Activated CD4-positive, CD25-positive, alpha-beta regulatory T cell (primary cell): ENCODE measurements around the gene CTDP1.

Source experiments
- DNase-seq, 4 experiments: peaks; one replicate each; lab custom pipeline; 2025; lab: John Stamatoyannopoulos, UW

CTDP1 gene

DNA sequence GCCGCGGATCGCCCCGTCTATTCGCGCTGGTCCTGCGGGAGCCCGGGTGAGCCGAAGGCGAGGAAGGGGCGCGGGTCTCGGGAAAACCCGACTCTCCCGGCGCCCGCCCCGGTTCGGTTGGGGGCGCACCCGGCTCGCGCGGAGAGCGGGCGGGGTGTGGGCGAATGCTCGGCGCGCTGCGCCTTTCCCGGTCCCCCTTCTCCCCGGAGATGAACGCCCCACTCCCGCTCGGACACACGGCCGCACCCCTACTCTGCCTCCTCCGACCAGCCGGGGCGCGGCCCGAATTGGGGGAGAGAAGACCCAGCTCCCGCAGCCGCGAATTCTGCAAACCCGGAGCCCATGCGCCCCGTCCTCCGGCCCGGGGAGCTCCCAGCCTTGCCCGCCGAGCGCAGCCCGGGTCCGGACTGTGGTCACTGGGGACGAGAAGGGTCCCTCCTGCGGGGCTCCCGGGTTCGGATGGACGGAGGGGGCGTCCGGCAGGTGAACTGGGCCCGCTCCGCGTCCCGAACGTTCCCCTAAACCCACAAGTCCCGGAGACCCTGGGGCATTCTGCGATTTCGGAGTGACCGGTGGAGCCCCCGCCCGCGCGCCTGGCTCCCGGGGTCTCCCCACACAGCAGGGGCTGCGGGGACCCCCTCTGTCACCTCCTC, 118.9 kb downstream of the CTDP1 start:
- DNase-seq: no peak

DNA sequence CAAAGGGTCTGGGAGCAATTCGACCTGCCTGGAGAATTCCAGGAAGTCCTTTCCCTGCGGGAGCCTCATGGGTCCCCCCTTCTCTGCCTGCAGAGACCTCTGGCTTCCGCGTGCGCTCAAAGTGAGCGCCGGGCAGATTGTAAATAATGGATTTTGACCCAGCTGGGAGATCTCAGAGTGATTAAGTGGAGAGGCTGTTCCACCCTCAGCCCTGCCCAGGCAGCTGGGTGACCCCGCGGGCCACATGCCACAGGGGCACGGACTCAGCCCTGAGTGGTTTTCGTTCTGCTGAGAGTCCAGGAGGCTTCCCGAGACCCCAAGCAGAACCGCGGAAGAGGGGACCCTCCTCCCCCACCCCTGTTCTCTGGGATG, 119.4 kb downstream of the CTDP1 start:
- no peak for DNase-seq

DNA sequence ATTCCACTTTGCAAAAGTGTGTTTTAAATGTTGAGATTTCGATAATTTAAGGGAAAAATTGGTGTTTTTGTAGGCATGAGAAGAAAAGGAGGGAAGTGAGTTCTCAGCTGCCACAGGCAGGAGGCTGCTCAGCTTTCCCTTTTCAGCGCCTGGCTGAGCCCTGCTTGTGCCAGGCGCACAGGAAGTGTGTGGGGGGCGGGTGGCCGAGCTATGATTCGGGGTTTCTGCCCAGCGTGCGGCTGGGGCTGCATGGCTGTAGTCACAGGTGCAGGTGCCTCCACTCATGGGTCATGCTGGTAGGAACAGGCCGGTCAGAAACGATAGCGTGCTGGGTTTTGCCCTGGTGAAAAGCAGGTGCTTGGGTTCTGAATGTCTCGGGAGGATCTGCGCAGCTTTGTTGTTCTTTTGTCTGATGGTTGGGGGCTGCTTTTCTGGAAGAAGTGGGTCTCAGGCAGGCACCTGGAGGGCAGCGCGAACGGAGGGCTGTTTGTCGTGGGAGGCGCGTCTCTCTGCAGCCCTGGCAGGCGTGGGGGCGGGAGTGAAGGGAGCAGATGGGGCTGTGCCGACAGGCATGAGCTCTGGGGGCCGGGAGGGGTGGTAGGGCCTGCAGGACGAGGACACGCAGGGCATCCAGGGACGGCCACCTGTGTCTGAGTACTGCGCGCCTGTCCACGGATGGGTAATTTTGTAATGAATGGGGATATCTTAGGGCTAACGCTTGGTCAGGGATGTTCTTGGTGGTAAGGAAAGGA, 120.2 kb downstream of the CTDP1 start:
- no peak for DNase-seq

DNA sequence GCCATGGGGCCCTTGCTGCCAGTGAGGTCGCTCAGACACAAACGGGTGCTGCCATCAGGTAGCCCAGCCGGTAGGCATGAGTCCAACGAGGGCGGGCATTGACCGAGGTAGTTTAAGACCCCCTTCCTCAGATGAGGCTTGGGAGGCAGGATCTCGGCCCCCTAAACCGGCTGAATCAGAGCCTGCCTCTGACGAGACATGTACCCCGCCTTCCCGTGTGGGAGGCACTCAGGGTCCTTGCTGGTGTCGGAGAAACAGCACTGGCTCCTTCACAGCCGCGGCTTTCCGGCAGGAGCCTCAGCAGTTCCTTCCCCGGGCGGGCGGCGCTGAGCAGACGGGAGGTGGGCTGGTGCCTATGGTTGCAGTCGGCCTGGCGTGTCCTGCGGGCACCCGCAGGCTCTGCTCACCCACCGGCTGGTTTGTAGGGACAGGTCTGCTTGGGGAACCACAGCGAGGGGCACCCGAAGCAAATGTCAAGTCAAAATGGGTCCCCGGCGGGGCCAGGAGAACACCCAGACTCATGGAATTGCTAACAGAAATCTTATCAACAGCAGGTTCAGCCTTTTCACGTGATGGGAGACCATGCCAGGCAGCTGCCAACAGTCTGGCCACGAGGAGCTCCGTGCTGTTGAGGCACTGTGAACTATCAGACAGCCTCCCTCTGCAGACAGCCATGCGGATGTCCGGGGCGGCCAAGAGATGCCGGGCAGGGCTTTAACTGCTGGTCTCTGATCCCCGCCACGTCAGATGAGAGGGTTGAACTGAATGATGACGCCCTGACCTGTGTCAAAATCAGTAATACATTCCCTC, 121.0 kb downstream of the CTDP1 start:
- no peak for DNase-seq

GRCh38 chr18:79801217-79801616, 121.6 kb downstream of the CTDP1 start:
- DNase-seq: no peak

- no peak for DNase-seq
Measured at GRCh38 chr18:79801641-79802040, 122.0 kb downstream of the CTDP1 start.

DNA sequence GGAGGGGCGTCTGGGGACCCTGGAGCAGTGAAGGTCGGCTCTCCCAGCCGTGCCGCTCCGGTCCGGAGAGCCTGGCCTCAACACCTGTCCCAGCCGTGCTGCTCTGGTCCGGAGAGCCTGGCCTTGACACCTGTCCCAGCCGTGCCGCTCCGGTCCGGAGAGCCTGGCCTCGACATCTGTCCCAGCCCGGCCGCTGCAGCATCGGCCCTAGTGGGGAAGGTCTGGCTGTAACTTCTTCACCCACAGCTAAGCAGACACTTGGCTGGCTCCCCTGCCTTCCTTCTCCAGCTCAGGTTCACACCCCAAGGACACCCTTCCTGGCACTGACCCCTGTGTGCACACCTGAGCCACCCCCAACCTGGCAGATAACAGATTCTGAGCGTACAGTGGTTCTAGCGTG, 122.7 kb downstream of the CTDP1 start:
- DNase-seq: no peak

DNA sequence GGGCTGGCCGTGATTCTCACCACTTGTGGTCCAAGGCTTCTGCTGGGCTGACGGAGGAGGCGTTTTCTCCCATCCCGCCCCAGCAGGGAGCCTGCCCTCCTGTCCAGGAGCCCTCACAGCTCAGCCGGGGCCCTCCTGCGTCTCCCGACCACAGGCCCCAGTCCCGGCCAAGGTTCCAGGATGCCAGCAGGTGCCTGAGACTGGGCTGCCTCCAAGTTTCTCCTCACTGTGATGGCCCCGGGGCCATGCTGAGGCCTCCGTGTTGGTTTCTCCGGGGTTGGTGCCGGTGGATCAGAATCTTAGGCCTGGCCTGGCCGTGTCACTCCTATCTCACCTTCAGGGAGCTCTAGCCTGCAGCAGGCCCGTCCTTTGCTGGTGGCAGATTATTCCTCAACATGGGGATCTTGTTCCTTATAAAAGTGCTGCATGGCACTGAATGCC, 124.0 kb downstream of the CTDP1 start:
- no peak for DNase-seq
